NT2/D1 (cell line): ENCODE measurements around the gene CORO1A.
A peak's percentile ranks its signal among the peaks of the same experiment; 100 is the strongest.
"Not testable (repeated sequence)": the region's sequence is repeated elsewhere in the genome, so short reads cannot be mapped to it uniquely, and the experiment has no call there.

Experiments
- DNase-seq: peaks from one replicate; pipeline ENCODE4 v3.0.0-alpha.2; 2011; ENCODE audit warnings: low read depth, low spot score
- H3K27me3 ChIP-seq: 2 replicates; pipeline ENCODE4 v1.6.0; 2011; ENCODE audit warnings: mild to moderate bottlenecking; ENCODE audit not compliant: insufficient read length, insufficient read depth
- H3K36me3 ChIP-seq: 2 replicates; pipeline ENCODE4 v1.6.1; 2011; ENCODE audit warnings: mild to moderate bottlenecking, low read length, mixed read lengths; ENCODE audit not compliant: insufficient read depth, insufficient read length
- H3K4me1 ChIP-seq: 2 replicates; pipeline ENCODE4 v1.5.1; 2011; ENCODE audit not compliant: insufficient read depth, insufficient read length
- H3K4me3 ChIP-seq: 2 replicates; pipeline ENCODE4 v1.5.1; 2011; ENCODE audit warnings: low read depth; ENCODE audit not compliant: insufficient read length
- H3K9ac ChIP-seq: 2 replicates; pipeline ENCODE4 v1.6.0; 2011; ENCODE audit warnings: low read depth; ENCODE audit not compliant: insufficient read length
- H3K9me3 ChIP-seq: 2 replicates; pipeline ENCODE4 v1.5.1; 2011; ENCODE audit warnings: mild to moderate bottlenecking, low read length; ENCODE audit not compliant: insufficient read depth
- SUZ12 ChIP-seq: IDR thresholded peaks from 2 replicates; pipeline ENCODE4 v1.6.1; 2011; ENCODE audit not compliant: insufficient read length, insufficient read depth; ENCODE audit errors: extremely low read depth
- YY1 ChIP-seq: IDR thresholded peaks from 2 replicates; pipeline ENCODE4 v1.6.1; 2011; ENCODE audit not compliant: insufficient read length, insufficient read depth
- ZNF274 ChIP-seq: IDR thresholded peaks from 2 replicates; pipeline ENCODE4 v1.6.1; 2011; ENCODE audit warnings: mild to moderate bottlenecking, low read depth, low read length

Gene CORO1A

DNA sequence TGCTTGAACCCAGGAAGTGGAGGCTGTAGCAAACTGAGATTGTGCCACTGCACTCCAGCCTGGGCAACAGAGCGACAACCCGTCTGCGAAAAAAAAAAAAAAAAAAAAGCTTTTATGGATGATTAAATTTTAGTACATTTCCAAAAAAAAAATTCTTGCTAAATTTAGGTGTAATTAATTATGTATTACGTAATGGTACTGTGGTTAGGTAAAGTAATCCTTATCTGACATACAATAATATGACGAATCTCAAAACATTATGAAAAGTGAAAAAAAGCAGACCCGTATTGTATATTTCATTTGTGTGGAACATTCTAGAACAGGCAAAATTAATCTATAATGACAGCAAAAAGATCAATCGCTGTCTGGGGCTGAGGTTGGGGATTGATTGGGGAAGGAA, 10.3 kb upstream of the CORO1A start:
- TF ChIP-seq SUZ12 (no peak), ZNF274 (no peak), YY1 (no peak)
- no peaks in the 10 kb centered on the region for H3K36me3 ChIP-seq
- H3K9ac ChIP-seq: no peak overlapping the region
- no peaks in the 10 kb centered on the region for H3K27me3 ChIP-seq
- no peaks in the 10 kb centered on the region for H3K9me3 ChIP-seq
- H3K4me1 ChIP-seq: peaks cover 2% of the 10 kb centered on the region
- no peak overlapping the region for H3K4me3 ChIP-seq
- DNase-seq: no peak

- not testable (repeated sequence) for H3K9me3 ChIP-seq, H3K4me1 ChIP-seq, DNase-seq, H3K9ac ChIP-seq, H3K36me3 ChIP-seq, H3K27me3 ChIP-seq, H3K4me3 ChIP-seq
Measured at GRCh38 chr16:30176876-30177275, 6.5 kb upstream of the CORO1A start.

DNA sequence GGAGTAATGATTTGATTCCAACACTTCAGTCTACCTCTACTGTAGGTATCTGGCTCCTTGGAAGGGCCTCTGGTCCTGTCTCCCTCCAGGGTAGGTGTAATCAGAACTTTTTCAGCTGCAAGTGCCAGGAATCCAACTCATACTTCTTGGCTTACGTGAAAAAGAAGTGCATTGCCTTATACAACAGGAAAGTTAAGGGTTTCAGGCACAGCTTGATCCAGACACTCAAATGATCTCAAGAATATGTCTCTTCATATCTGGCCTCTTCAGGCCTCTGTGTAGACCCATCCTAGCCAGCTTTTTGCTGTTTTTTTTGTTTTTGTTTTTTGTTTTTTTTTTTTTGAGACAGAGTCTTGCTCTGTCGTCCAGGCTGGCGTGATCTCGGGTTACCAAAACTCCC, 4.2 kb upstream of the CORO1A start:
- TF ChIP-seq YY1 (no peak), SUZ12 (no peak), ZNF274 (no peak)
- no peaks in the 10 kb centered on the region for H3K36me3 ChIP-seq
- H3K4me3 ChIP-seq: no peak overlapping the region
- H3K27me3 ChIP-seq: peaks cover 5% of the 10 kb centered on the region
- H3K4me1 ChIP-seq: peaks cover 4% of the 10 kb centered on the region
- no peak for DNase-seq
- H3K9me3 ChIP-seq: no peaks in the 10 kb centered on the region
- H3K9ac ChIP-seq: no peak overlapping the region

DNA sequence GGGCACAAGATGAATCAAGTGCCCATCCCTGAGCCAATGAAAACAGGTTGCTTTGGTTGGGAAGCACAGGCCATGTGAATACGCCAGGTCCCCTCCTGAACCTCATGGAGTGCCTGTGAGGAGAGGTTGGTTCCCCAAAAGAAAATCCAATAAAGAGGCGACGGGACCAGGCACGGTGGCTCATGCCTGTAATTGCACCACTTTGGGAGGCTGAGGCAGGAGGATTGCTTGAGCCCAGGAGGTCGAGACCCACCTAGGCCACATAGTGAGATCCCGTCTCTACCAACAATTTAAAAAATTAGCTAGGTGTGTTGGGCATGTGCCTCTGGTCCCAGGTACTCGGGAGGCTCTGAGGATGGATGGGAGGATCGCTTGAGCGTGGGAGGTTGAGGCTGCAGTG, 3.5 kb upstream of the CORO1A start:
- H3K9ac ChIP-seq: peak overlapping the region; percentile 56
- peaks cover 13% of the 10 kb centered on the region for H3K27me3 ChIP-seq
- no peaks in the 10 kb centered on the region for H3K36me3 ChIP-seq
- TF ChIP-seq SUZ12 (no peak), YY1 (no peak), ZNF274 (no peak)
- H3K9me3 ChIP-seq: no peaks in the 10 kb centered on the region
- no peak for DNase-seq
- peaks cover 11% of the 10 kb centered on the region for H3K4me1 ChIP-seq
- no peak overlapping the region for H3K4me3 ChIP-seq

- Histone ChIP-seq H3K9me3 (no peaks in the 10 kb centered on the region), H3K36me3 (no peaks in the 10 kb centered on the region), H3K9ac (no peak overlapping the region), H3K4me3 (no peak overlapping the region), H3K27me3 (peaks cover 13% of the 10 kb centered on the region), H3K4me1 (peaks cover 19% of the 10 kb centered on the region)
- TF ChIP-seq ZNF274 (no peak), YY1 (no peak), SUZ12 (no peak)
- no peak for DNase-seq
Measured at GRCh38 chr16:30180741-30181140, 2.7 kb upstream of the CORO1A start.

DNA sequence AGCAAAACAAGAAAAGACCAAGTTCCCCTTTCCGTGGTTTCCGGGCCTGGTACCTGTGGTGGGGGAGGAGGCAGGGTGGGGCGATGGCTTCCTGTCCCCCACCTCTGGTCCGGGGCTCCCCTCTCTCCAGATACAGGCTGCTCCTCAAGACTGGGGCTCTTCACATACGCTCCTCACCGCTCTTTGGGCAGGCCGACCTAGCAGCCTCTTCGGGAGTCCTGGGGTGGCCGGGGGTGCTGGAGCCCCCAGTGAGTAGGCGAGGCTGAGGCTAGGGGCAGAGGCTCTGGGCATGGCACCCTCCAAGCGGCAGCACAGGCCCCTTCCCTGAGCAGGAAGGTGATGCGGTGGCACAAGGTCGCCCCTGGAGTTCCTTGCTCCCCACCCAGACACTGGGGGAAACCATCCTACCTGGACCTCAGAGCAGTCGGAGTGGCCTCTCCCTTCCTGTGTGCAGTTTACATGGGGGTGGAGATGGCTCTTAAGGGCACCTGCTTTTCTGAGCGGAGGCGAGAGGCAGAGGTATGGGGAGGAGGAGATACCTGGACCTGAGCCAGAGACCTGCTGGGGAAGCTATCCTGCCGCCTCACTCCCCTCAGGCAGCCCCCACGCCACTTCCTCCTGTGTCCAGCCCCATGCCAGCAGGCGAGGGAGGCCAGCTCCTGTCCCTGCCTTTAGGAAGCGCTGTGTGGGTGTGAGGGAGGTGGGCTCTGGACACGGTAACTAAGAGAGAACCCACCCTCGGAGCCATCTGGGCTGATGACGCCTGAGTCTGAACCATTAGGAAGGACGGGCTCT, 891 bp downstream of the CORO1A start:
- Histone ChIP-seq H3K4me1 (peaks cover 30% of the 10 kb centered on the region), H3K9me3 (no peaks in the 10 kb centered on the region), H3K4me3 (peak overlapping the region; percentile 53), H3K27me3 (peaks cover 13% of the 10 kb centered on the region), H3K9ac (peak overlapping the region; percentile 63), H3K36me3 (peaks cover 6% of the 10 kb centered on the region)
- DNase-seq: no peak
- TF ChIP-seq YY1 (no peak), ZNF274 (no peak), SUZ12 (no peak)

- TF ChIP-seq SUZ12: no peak
- TF ChIP-seq ZNF274: no peak
- no peak for TF ChIP-seq YY1
- no peak for DNase-seq
- Histone ChIP-seq H3K9ac (peak overlapping the region; percentile 52), H3K4me3 (no peak overlapping the region), H3K36me3 (peaks cover 6% of the 10 kb centered on the region), H3K27me3 (peaks cover 13% of the 10 kb centered on the region), H3K4me1 (peaks cover 30% of the 10 kb centered on the region), H3K9me3 (no peaks in the 10 kb centered on the region)
Measured at GRCh38 chr16:30184891-30185682, 1.7 kb downstream of the CORO1A start.
